ENCODE data around the gene ARHGAP24.
"Not testable (repeated sequence)": the region's sequence is repeated elsewhere in the genome, so short reads cannot be mapped to it uniquely, and the experiment has no call there.

GRCh38 chr4:85915570-85915969 is 440.6 kb downstream of the ARHGAP24 start:
- TF ChIP-seq CTCF, POLR2A, EP300 (IDR thresholded peaks at IDR 0.05): not testable (repeated sequence)

Data from ovary (tissue), 3 donors.